SIG-M5 treated with dmso at 0.1 percent for 504 hours (cell line): ENCODE measurements around the gene CTH.
"Not testable (repeated sequence)": the region's sequence is repeated elsewhere in the genome, so short reads cannot be mapped to it uniquely, and the experiment has no call there.

Source experiments
- DNase-seq: peaks from one replicate; lab custom pipeline; 2025; ENCODE audit not compliant: unreplicated experiment; lab: John Stamatoyannopoulos, UW

The CTH gene

GRCh38 chr1:70405780-70406416 is 5.2 kb upstream of the CTH start:
- no peak for DNase-seq

GRCh38 chr1:70409136-70409535 is 1.9 kb upstream of the CTH start:
- no peak for DNase-seq

GRCh38 chr1:70411360-70411844 is 334 bp downstream of the CTH start:
- DNase-seq: no peak

- no peak for DNase-seq
Measured at GRCh38 chr1:70415882-70416281, 4.8 kb downstream of the CTH start.

GRCh38 chr1:70418973-70419734 is 8.1 kb downstream of the CTH start:
- not testable (repeated sequence) for DNase-seq

GRCh38 chr1:70420320-70420719 is 9.3 kb downstream of the CTH start:
- no peak for DNase-seq

GRCh38 chr1:70426154-70427131 is 15.4 kb downstream of the CTH start:
- DNase-seq: no peak

- DNase-seq: no peak
Measured at GRCh38 chr1:70427976-70428375, 16.9 kb downstream of the CTH start.

GRCh38 chr1:70429219-70429618 is 18.2 kb downstream of the CTH start:
- DNase-seq: no peak

- no peak for DNase-seq
Measured at GRCh38 chr1:70429757-70430156, 18.7 kb downstream of the CTH start.

- no peak for DNase-seq
Measured at GRCh38 chr1:70431317-70431716, 20.2 kb downstream of the CTH start.

- no peak for DNase-seq
Measured at GRCh38 chr1:70431874-70432273, 20.8 kb downstream of the CTH start.

GRCh38 chr1:70434253-70434859 is 23.3 kb downstream of the CTH start:
- no peak for DNase-seq

- DNase-seq: no peak
Measured at GRCh38 chr1:70436622-70437251, 25.7 kb downstream of the CTH start.

- DNase-seq: no peak
Measured at GRCh38 chr1:70438529-70438928, 27.5 kb downstream of the CTH start.

GRCh38 chr1:70440642-70441391 is 29.7 kb downstream of the CTH start:
- no peak for DNase-seq

GRCh38 chr1:70441392-70442035 is 30.4 kb downstream of the CTH start:
- no peak for DNase-seq

- no peak for DNase-seq
Measured at GRCh38 chr1:70442490-70442889, 31.4 kb downstream of the CTH start.

GRCh38 chr1:70443739-70444138 is 32.7 kb downstream of the CTH start:
- DNase-seq: no peak
